Measurements from ENCODE around the gene DLG1.

DNA sequence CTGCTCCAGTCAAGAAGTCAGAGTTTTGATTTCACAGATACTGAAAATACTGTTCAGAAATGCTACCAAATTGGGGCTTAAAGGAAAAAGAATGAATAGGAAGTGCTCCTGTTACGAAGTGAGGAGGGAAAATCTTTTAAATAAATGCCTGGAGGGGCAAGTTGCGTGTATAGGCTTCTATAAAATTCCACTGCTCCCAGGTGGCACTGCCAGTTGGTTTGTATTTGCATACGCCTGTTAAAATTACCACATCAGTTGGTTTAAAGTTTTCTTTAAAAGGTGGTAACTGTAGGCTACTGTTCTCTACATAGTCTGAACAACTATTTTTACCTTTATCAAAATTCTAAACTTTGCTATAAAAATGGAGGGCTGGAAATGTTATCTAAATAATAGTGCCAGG, 123.5 kb downstream of the DLG1 start:
- TF ChIP-seq CTCF (IDR thresholded peaks at IDR 0.05 in 2 of 3, conservative IDR thresholded peaks at IDR 0.05 in 1 of 3; ENCODE audit: borderline replicate concordance in 1 of 3, insufficient read depth in 1 of 3, low read depth in 2 of 3, low read length in 2 of 3) (no peak), JUND (IDR thresholded peaks at IDR 0.05) (no peak), EGR1 (IDR thresholded peaks at IDR 0.05; ENCODE audit: low read depth) (no peak), ZFX (IDR thresholded peaks at IDR 0.05) (no peak), CEBPB (IDR thresholded peaks at IDR 0.05; ENCODE audit: low read depth) (no peak)

Measured in HCT116 (cell line).